OCI-LY3 (cell line): Measurements from ENCODE around the gene BPTF.

Experiments
- EZH2phosphoT487 ChIP-seq: fragments of 200-600 bp; shearing (Covaris generic); IDR thresholded peaks from 2 replicates; pipeline ENCODE4 v1.6.1; 2018; ENCODE audit warnings: antibody characterized with exemption, mixed run types, low read depth
- TF ChIP-seq, protein P1 (sequence below): fragments of 200-600, 300-600 bp; sonication (generic); IDR thresholded peaks from 2 replicates; pipeline ENCODE4 v1.5.1; 2014; ENCODE audit warnings: antibody characterized with exemption, low read length, low read depth

DNA sequence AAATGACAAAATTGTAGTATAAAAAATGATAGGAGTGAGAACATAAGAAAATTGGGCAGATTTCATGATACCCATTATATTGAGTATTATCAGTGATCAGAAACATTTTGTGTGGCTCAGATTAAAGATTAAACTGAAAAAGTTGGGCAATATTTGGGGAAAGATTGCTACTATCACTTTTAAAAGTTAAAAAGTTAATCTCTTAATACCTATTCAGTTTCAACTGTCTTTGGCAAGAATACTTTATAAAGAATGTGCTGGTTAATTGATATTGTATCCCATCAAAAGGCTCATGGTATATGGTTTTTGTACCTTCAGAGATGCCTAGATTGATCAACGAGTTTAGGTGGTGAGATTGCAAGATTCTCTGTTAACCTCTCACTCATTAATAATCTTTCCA, 55.8 kb downstream of the BPTF start:
- TF ChIP-seq, protein P1, sequence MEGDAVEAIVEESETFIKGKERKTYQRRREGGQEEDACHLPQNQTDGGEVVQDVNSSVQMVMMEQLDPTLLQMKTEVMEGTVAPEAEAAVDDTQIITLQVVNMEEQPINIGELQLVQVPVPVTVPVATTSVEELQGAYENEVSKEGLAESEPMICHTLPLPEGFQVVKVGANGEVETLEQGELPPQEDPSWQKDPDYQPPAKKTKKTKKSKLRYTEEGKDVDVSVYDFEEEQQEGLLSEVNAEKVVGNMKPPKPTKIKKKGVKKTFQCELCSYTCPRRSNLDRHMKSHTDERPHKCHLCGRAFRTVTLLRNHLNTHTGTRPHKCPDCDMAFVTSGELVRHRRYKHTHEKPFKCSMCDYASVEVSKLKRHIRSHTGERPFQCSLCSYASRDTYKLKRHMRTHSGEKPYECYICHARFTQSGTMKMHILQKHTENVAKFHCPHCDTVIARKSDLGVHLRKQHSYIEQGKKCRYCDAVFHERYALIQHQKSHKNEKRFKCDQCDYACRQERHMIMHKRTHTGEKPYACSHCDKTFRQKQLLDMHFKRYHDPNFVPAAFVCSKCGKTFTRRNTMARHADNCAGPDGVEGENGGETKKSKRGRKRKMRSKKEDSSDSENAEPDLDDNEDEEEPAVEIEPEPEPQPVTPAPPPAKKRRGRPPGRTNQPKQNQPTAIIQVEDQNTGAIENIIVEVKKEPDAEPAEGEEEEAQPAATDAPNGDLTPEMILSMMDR, result no peak
- TF ChIP-seq EZH2phosphoT487, result no peak
